AG04450 (cell line): ENCODE data around the gene PIWIL1. TPM values are rescaled to one million over a fixed set of nuclear protein-coding genes. Genes with fewer than 3 reads are reported as not detected.

Source experiments
- CTCF ChIA-PET: fragments of 300-600, 350-600 bp; formaldehyde crosslinking; extraction: SDS; loops from one replicate; lab custom pipeline; 2022; ENCODE audit warnings: antibody characterized with exemption, inconsistent platforms; lab: Charles Lee
- POLR2A ChIA-PET: fragments of 350-600 bp; formaldehyde crosslinking; extraction: SDS; loops from one replicate; lab custom pipeline; 2021; ENCODE audit warnings: antibody characterized with exemption, inconsistent platforms; lab: Yijun Ruan, JAX
- DNase-seq: peaks from one replicate; pipeline ENCODE4 v3.0.0-alpha.2; 2011; ENCODE audit warnings: low read depth, low spot score
- H3K27ac ChIP-seq: one replicate; pipeline ENCODE4 v1.5.1; 2012; ENCODE audit warnings: low read depth, low read length, control low read depth
- H3K27me3 ChIP-seq: one replicate; pipeline ENCODE4 v1.6.0; 2012; ENCODE audit warnings: low read length; ENCODE audit not compliant: control insufficient read depth, insufficient read depth
- H3K4me3 ChIP-seq: 2 replicates; pipeline ENCODE4 v1.5.1; 2011; ENCODE audit warnings: mild to moderate bottlenecking, low read depth, low read length, control low read depth
- H3K9me3 ChIP-seq: 2 replicates; pipeline ENCODE4 v1.5.1; 2012; ENCODE audit warnings: low read length; ENCODE audit not compliant: control insufficient read depth, insufficient read depth
- polyA plus RNA-seq: library from polyadenylated mRNA; depleted of rRNA; stranded (reverse); fragments of >200 nt; gene quantifications from 2 replicates; pipeline ENCODE4 v1.2.3, GENCODE V29; 2011
- TF ChIP-seq, protein P1 (sequence below): IDR thresholded peaks from 2 replicates; pipeline ENCODE4 v1.5.1; 2011; ENCODE audit warnings: low read depth, low read length, control low read depth, inconsistent platforms

Gene PIWIL1
- polyA plus RNA-seq, 1 experiment = not detected

DNA sequence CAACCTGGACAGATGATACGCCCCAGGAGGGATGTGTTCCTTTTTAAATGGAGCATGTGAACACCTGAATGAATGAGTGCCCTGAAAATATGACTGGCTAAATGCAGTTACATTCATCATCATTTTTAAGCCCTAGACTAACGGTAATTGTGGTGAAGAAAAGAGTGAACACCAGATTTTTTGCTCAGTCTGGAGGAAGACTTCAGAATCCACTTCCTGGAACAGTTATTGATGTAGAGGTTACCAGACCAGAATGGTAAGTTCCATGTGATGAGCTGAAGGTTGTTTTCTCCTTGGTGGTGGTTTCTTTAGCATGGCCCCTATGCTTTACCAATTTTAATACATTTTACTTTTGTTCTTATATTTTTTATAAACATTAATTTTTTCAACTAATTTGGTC is 29.3 kb downstream of the PIWIL1 start:
- TF ChIP-seq, protein P1, sequence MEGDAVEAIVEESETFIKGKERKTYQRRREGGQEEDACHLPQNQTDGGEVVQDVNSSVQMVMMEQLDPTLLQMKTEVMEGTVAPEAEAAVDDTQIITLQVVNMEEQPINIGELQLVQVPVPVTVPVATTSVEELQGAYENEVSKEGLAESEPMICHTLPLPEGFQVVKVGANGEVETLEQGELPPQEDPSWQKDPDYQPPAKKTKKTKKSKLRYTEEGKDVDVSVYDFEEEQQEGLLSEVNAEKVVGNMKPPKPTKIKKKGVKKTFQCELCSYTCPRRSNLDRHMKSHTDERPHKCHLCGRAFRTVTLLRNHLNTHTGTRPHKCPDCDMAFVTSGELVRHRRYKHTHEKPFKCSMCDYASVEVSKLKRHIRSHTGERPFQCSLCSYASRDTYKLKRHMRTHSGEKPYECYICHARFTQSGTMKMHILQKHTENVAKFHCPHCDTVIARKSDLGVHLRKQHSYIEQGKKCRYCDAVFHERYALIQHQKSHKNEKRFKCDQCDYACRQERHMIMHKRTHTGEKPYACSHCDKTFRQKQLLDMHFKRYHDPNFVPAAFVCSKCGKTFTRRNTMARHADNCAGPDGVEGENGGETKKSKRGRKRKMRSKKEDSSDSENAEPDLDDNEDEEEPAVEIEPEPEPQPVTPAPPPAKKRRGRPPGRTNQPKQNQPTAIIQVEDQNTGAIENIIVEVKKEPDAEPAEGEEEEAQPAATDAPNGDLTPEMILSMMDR = no peak
- Histone ChIP-seq H3K9me3 (peaks cover 24% of the 10 kb centered on the region), H3K27me3 (no peaks in the 10 kb centered on the region), H3K27ac (no peak overlapping the region), H3K4me3 (no peak overlapping the region)
- CTCF ChIA-PET = no interaction called here
- DNase-seq = no peak
- POLR2A ChIA-PET = no interaction called here

DNA sequence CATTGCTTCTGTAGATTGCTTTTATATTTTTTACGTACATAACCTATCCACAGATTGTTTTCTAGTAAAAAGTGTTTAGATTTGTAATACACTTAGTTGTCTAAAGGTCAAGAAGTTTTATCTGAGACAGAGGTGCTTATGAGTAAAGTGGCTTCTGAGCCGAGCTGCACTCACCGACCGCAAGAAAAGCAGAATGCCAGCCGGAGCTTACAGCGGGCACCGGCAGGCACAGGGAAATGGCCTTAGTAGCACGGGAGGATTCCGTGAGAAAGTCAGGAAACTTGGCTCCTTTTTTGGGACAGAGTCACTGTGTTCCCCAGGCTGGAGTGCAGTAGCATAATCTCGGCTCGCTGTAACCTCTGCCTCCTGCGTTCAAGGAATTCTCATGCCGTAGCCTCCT is 29.8 kb downstream of the PIWIL1 start:
- CTCF ChIA-PET = no interaction called here
- TF ChIP-seq, protein P1 = no peak
- POLR2A ChIA-PET = no interaction called here
- H3K9me3 ChIP-seq = peaks cover 24% of the 10 kb centered on the region
- no peak for DNase-seq
- H3K27me3 ChIP-seq = no peaks in the 10 kb centered on the region
- H3K4me3 ChIP-seq = no peak overlapping the region
- no peak overlapping the region for H3K27ac ChIP-seq

DNA sequence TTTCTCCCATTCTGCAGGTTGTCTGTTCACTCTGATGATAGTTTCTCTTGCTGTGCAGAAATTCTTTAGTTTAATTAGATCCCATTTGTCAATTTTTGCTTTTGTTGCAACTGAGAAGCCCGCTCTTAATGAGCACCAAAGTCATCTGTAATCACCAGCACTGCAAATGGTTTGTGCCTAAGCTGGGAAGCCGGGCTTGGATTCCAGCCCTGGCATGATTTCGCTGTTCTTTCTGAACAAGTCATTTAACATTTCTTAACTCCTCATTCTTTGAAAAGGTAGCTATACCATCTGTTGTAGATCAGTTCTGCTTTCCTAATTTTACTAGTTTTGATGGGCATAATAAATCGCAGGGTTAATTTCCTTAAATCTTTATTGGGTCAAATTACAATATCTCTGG is 32.1 kb downstream of the PIWIL1 start:
- TF ChIP-seq, protein P1 = no peak
- Histone ChIP-seq H3K27me3 (no peaks in the 10 kb centered on the region), H3K9me3 (peaks cover 25% of the 10 kb centered on the region), H3K4me3 (no peak overlapping the region), H3K27ac (no peak overlapping the region)
- POLR2A ChIA-PET = no interaction called here
- no peak for DNase-seq
- CTCF ChIA-PET = no interaction called here

DNA sequence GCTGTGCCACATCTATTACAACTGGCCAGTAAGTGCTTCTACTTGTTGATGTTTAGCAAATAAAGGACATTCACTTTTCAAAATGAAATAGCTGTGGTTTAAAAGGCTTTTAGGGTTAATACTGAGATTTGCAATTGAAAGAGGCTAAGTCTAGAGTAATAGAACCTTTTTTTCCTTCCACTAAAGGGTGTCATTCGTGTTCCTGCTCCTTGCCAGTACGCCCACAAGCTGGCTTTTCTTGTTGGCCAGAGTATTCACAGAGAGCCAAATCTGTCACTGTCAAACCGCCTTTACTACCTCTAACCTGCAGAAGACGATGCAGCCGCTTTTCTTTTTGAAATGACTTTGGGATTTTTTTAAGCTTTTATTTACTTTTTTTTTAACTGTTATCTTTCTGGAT is 33.6 kb downstream of the PIWIL1 start:
- DNase-seq = no peak
- no peak overlapping the region for H3K27ac ChIP-seq
- no peaks in the 10 kb centered on the region for H3K27me3 ChIP-seq
- POLR2A ChIA-PET = no interaction called here
- no peak overlapping the region for H3K4me3 ChIP-seq
- CTCF ChIA-PET = no interaction called here
- TF ChIP-seq, protein P1 = no peak
- H3K9me3 ChIP-seq = peaks cover 30% of the 10 kb centered on the region

DNA sequence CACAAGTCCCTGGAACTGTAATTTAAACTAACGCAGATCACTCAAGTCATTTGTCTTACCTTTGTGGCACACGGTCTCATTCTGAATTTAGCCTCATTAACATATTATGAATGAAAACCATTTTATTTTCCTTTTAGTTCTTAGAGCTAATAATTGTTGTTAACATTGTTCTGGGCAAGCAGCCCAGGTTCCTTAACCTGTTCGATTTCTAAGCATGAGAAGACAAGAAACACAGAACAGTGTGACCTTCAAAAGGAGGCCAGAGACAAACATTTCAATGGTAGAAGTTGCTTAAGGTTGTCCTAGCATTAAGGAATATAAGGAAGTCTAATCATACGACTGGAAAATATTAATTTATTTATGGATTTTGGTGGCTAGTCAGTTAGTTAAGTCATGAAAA is 35.2 kb downstream of the PIWIL1 start:
- TF ChIP-seq, protein P1 = no peak
- ChIA-PET CTCF (no interaction called here), POLR2A (no interaction called here)
- Histone ChIP-seq H3K27me3 (no peaks in the 10 kb centered on the region), H3K9me3 (peaks cover 37% of the 10 kb centered on the region), H3K4me3 (no peak overlapping the region), H3K27ac (no peak overlapping the region)
- no peak for DNase-seq
